HepG2 (cell line): ENCODE results near the gene GEMIN4. TPM values are rescaled to one million over a fixed set of nuclear protein-coding genes. Genes with fewer than 3 reads are reported as not detected.
A peak's percentile ranks its signal among the peaks of the same experiment; 100 is the strongest.

Experiments used
- AGO2 ChIP-seq: fragments of 200-400 bp; formaldehyde crosslinking; optimal IDR thresholded peaks from 2 replicates; pipeline ENCODE3; 2017; ENCODE audit warnings: mild to moderate bottlenecking, low read depth, low read length, moderate library complexity
- CCAR2 ChIP-seq: fragments of 200-400 bp; formaldehyde crosslinking; optimal IDR thresholded peaks from 2 replicates; pipeline ENCODE3; 2018; ENCODE audit warnings: low read depth, mild to moderate bottlenecking, low read length, moderate library complexity
- E2F1 ChIP-seq: sonication (generic); formaldehyde crosslinking; IDR thresholded peaks from 2 replicates; pipeline ENCODE4 v1.5.0; 2020; ENCODE audit warnings: missing genetic modification reagents
- HMG20B ChIP-seq: conservative IDR thresholded peaks from 2 replicates; pipeline ENCODE4 v1.6.1; 2016; ENCODE audit warnings: missing genetic modification reagents, missing compliant biosample characterization
- HNRNPLL ChIP-seq: fragments of 200-400 bp; formaldehyde crosslinking; IDR thresholded peaks from 2 replicates; pipeline ENCODE4 v1.6.1; 2017; ENCODE audit warnings: mild to moderate bottlenecking, low read depth, low read length; ENCODE audit not compliant: poor library complexity, severe bottlenecking
- MED1 ChIP-seq: sonication (generic); formaldehyde crosslinking; IDR thresholded peaks from 2 replicates; pipeline ENCODE4 v1.4.0; 2020; ENCODE audit warnings: missing genetic modification reagents
- NR2C2 ChIP-seq: sonication (generic); formaldehyde crosslinking; IDR thresholded peaks from 2 replicates; pipeline ENCODE4 v1.4.0; 2020; ENCODE audit warnings: missing genetic modification reagents, mild to moderate bottlenecking, moderate library complexity, borderline replicate concordance
- PBX3 ChIP-seq: sonication (generic); formaldehyde crosslinking; IDR thresholded peaks from 2 replicates; pipeline ENCODE4 v1.8.1; 2023; ENCODE audit warnings: missing genetic modification reagents, inconsistent platforms, borderline replicate concordance
- POLR2G ChIP-seq: fragments of 200-400 bp; formaldehyde crosslinking; IDR thresholded peaks from 2 replicates; pipeline ENCODE4 v1.6.1; 2018; ENCODE audit warnings: mild to moderate bottlenecking, low read depth, low read length, moderate library complexity
- RFXAP ChIP-seq: sonication (generic); formaldehyde crosslinking; IDR thresholded peaks from 2 replicates; pipeline ENCODE4 v1.4.0; 2020; ENCODE audit warnings: missing genetic modification reagents, borderline replicate concordance
- SMAD1 ChIP-seq: sonication (generic); formaldehyde crosslinking; IDR thresholded peaks from 2 replicates; pipeline ENCODE4 v1.4.0; 2020; ENCODE audit warnings: missing genetic modification reagents, low read depth, mild to moderate bottlenecking, borderline replicate concordance
- SOX13 ChIP-seq, 3 experiments: fragments of 450-650 bp in 1 of 3; sonication (generic) in 1 of 3; formaldehyde crosslinking in 1 of 3; IDR thresholded peaks in 2 of 3; conservative IDR thresholded peaks in 1 of 3; 2 replicates each; pipeline versions ENCODE4 v1.5.0 to v1.6.1; 2016 to 2020; ENCODE audit warnings: antibody characterized with exemption in 1 of 3, mild to moderate bottlenecking in 1 of 3, missing compliant biosample characterization in 1 of 3, missing genetic modification reagents in 1 of 3, moderate library complexity in 1 of 3
- SUZ12 ChIP-seq: fragments of 150-350 bp; IDR thresholded peaks from 2 replicates; pipeline ENCODE4 v1.6.1; 2014; ENCODE audit warnings: low read depth, low read length
- TBL1XR1 ChIP-seq: fragments of 150-350 bp; IDR thresholded peaks from 2 replicates; pipeline ENCODE4 v1.6.1; 2014; ENCODE audit warnings: borderline replicate concordance, low read length; ENCODE audit not compliant: partially characterized antibody
- THAP11 ChIP-seq: IDR thresholded peaks from 2 replicates; pipeline ENCODE4 v1.6.1; 2016; ENCODE audit warnings: missing biosample characterization, missing genetic modification reagents
- TMF1 ChIP-seq: sonication (generic); formaldehyde crosslinking; IDR thresholded peaks from 2 replicates; pipeline ENCODE4 v1.8.1; 2022; ENCODE audit warnings: low read depth, missing genetic modification reagents
- TOE1 ChIP-seq: sonication (generic); formaldehyde crosslinking; IDR thresholded peaks from 2 replicates; pipeline ENCODE4 v1.4.0; 2020; ENCODE audit warnings: mild to moderate bottlenecking, missing genetic modification reagents
- XBP1 ChIP-seq: sonication (generic); formaldehyde crosslinking; IDR thresholded peaks from 2 replicates; pipeline ENCODE4 v1.5.0; 2020; ENCODE audit warnings: missing genetic modification reagents
- ZEB1 ChIP-seq: IDR thresholded peaks from 2 replicates; pipeline ENCODE4 v1.6.1; 2012; ENCODE audit warnings: mild to moderate bottlenecking, low read depth, inconsistent platforms; ENCODE audit not compliant: insufficient replicate concordance
- ZFY ChIP-seq: sonication (generic); formaldehyde crosslinking; IDR thresholded peaks from 2 replicates; pipeline ENCODE4 v1.4.0; 2020; ENCODE audit warnings: missing genetic modification reagents
- ZNF563 ChIP-seq: sonication (generic); formaldehyde crosslinking; IDR thresholded peaks from 2 replicates; pipeline ENCODE4 v1.8.0; 2022; ENCODE audit warnings: mild to moderate bottlenecking, moderate library complexity, missing genetic modification reagents
- ZNF782 ChIP-seq: sonication (generic); formaldehyde crosslinking; IDR thresholded peaks from 2 replicates; pipeline ENCODE4 v1.4.0; 2020; ENCODE audit warnings: missing genetic modification reagents, mild to moderate bottlenecking, borderline replicate concordance
- polyA plus RNA-seq, 8 experiments: library from polyadenylated mRNA; depleted of rRNA in 3 of 8; stranded (reverse) in 7 of 8; unstranded in 1 of 8; fragments of >200 nt; fragmentation: Illumina TruSeq in 4 of 8; extraction: Trizol in 4 of 8; gene quantifications; 2 replicates each; pipeline versions ENCODE4 v1.2.1 to v1.2.3, GENCODE V29; 2011 to 2016; ENCODE audit warnings: low read depth in 4 of 8, missing spikeins in 1 of 8, mixed read lengths in 1 of 8; ENCODE audit not compliant: insufficient read depth in 1 of 8
- total RNA-seq, 5 experiments: library from RNA; depleted of rRNA; stranded (reverse); fragments of >200 nt; fragmentation: Illumina TruSeq; extraction: Trizol; gene quantifications; 2 replicates each; pipeline ENCODE4 v1.2.3, GENCODE V29; 2016; ENCODE audit warnings: low read depth in 1 of 5

The GEMIN4 gene
- total and polyA plus RNA-seq, 2 of the 13 experiments (the other 11 are each of a cell fraction or from before 2014, with no cell fraction given) = 10.8 to 22.7 TPM

DNA sequence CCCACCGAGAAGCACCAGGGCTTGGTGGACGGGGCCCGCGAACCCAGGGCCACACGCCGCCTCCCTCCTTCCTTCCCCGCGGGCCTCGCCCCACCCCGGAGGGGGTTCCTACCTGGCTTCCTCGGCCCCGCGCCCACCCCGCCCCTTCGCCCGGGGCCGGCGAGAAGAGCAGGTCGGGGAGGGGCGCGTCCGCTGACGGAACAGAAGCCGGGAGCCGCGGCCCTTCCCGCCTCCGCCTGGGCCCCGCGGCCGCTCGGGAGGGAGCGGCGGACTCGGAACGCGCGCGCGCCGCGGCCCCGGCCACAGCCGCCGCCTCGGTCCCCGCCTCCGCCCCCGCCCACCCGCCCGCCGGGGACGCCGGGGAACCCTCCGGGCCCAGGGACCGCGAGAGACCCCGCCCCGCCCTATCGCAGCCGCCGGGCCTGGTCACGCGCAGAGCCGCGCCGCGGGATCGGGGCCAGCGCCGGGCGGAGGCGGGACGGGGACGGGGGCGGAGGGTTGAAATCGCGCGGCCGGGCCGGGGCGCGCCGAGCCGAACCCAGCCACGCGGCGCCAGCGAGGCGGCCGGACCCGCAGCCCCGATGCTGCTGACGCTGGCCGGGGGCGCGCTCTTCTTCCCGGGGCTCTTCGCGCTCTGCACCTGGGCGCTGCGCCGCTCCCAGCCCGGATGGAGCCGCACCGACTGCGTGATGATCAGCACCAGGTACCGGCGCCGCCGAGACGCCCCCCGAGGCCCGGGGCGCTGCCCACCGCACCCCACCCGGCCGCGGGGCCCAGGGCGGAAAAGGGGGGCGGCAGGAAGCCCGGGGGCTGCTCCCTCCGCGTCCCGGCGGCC lies 19.8 kb downstream of the GEMIN4 start, which contains the start of gene TLCD3A (continued):
- TF ChIP-seq HNRNPLL (peak; percentile 3), NR2C2 (CRISPR knock-in tag) (0 out of 2 replicates have a peak, but pooled peaks have one; percentile 16), E2F1 (no peak), TOE1 (CRISPR knock-in tag) (no peak), RFXAP (CRISPR knock-in tag) (peak; percentile 57; the same call in 1 of the 2 replicates), SUZ12 (no peak), SOX13 (IDR thresholded peaks at IDR 0.05) (no peak), SOX13 (CRISPR knock-in tag; conservative IDR thresholded peaks at IDR 0.05 in 1 of 2, IDR thresholded peaks at IDR 0.05 in 1 of 2) (no peak), THAP11 (CRISPR knock-in tag) (peak; percentile 28), CCAR2 (no peak), ZEB1 (peak; percentile 54), TMF1 (CRISPR knock-in tag) (no peak), POLR2G (peak; percentile 62), TBL1XR1 (no peak), SMAD1 (CRISPR knock-in tag) (no peak), XBP1 (no peak), PBX3 (no peak), HMG20B (CRISPR knock-in tag) (no peak), MED1 (CRISPR knock-in tag) (no peak), ZNF563 (peak; percentile 16; the same call in 1 of the 2 replicates), ZFY (CRISPR knock-in tag) (peak; percentile 73), AGO2 (peak; percentile 75), ZNF782 (no peak)
